ENCODE results near the gene DNMT3A. TPM values are rescaled to one million over a fixed set of nuclear protein-coding genes. Genes with fewer than 3 reads are reported as not detected.

DNMT3A gene
- total RNA-seq, 3 donors from 2014 or later (not counting 1 experiment from before 2014, with no cell fraction given), result 36.3 to 60.7 (median 45.2) TPM

DNA sequence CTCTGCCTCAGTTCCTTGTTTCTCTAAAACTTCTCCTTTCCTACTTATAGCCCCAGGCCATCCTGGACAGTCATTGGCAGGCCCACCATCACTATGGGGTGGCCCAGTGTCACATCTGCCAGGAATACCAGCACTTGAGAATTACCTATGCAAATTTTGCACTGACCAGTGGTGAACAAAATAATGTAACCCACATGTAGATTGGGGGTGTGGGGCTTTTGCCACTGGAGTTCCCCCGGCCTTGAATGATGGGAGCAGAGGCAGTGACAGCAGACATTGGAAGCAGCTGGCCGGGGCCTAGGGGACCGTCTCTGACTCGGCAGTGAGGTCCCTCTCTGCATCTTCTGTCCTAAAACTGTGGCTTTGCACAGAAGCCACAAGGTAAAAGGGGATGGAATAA, 24.9 kb upstream of the DNMT3A start:
- DNase-seq, result no peak
- no peaks in the 10 kb centered on the region for H3K27me3 ChIP-seq (ENCODE audit: control insufficient read depth, insufficient read depth, low read length)
- Mint-ChIP-seq H3K27me3 (ENCODE audit: low read depth in 2 of 2) (no peaks in the 10 kb centered on the region), H3K27ac (no peak overlapping the region), H3K36me3 (no peaks in the 10 kb centered on the region), H3K4me3 (no peak overlapping the region), H3K4me1 (peaks cover 24 to 30% of the 10 kb centered on the region in 2 donors), H3K9me3 (no peaks in the 10 kb centered on the region)
- no peak overlapping the region for H3K27ac ChIP-seq (ENCODE audit: low read length)
- WGBS (ENCODE audit: insufficient coverage), result 85% methylated on average over 4 of the region's 4 CpGs
- TF ChIP-seq, protein P1, sequence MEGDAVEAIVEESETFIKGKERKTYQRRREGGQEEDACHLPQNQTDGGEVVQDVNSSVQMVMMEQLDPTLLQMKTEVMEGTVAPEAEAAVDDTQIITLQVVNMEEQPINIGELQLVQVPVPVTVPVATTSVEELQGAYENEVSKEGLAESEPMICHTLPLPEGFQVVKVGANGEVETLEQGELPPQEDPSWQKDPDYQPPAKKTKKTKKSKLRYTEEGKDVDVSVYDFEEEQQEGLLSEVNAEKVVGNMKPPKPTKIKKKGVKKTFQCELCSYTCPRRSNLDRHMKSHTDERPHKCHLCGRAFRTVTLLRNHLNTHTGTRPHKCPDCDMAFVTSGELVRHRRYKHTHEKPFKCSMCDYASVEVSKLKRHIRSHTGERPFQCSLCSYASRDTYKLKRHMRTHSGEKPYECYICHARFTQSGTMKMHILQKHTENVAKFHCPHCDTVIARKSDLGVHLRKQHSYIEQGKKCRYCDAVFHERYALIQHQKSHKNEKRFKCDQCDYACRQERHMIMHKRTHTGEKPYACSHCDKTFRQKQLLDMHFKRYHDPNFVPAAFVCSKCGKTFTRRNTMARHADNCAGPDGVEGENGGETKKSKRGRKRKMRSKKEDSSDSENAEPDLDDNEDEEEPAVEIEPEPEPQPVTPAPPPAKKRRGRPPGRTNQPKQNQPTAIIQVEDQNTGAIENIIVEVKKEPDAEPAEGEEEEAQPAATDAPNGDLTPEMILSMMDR (IDR thresholded peaks at IDR 0.05), result no peak
- H3K9me3 ChIP-seq (ENCODE audit: control insufficient read depth, insufficient read depth, low read length), result no peaks in the 10 kb centered on the region
- ATAC-seq, result no peak
- H3K4me3 ChIP-seq (ENCODE audit: low read length), result no peak overlapping the region
- H3K4me1 ChIP-seq (ENCODE audit: control insufficient read depth, insufficient read depth, low read length), result peaks cover 19% of the 10 kb centered on the region
- no peaks in the 10 kb centered on the region for H3K36me3 ChIP-seq (ENCODE audit: control insufficient read depth, insufficient read depth, low read length)
- intact Hi-C loops (cut with micrococcal nuclease), result loop anchor here (10.0 kb wide), 1 partner anchor 308 kb away; the partner anchor contains the start of gene DTNB

DNA sequence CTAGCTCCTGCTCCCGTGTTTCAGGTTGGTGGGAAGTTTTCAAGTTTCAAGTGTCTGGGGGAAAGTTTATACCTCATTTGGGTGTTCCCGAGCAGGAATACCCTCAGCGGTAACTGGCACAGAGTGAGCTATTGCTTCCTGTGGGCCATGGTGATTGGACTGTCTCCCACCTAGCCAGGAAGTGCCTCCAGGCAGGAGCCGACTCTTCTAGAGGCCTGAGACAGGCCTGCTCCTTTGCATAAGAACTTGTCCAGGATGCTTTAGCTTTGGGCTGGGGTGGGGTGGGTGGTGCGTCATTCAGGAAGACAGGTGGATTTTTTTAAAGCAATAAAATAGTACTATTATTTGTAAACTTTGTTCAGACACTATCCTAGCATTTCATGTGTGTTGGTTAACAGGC, 23.5 kb upstream of the DNMT3A start:
- ATAC-seq, result no peak

DNA sequence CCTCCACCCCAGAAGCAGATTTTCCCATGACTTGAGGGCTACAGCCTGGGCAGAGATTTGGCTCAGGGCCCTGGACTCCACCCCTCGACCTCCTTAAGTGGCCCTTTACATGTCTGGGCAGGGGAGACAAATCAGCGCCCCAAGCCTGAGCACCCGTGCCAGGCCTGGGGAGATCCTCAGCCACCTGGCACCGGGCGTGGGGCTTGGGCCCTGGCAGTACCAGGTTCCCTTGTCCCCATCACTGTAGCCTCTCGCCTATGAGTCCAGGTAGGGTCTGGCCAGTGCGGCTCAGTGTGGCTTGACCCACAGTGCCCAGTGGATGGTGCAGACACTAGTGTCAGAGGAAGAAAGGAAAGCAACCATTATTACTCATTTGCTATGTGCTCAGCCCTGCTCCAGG, 22.0 kb upstream of the DNMT3A start:
- no peaks in the 10 kb centered on the region for H3K36me3 ChIP-seq (ENCODE audit: control insufficient read depth, insufficient read depth, low read length)
- peaks cover 21% of the 10 kb centered on the region for H3K4me1 ChIP-seq (ENCODE audit: control insufficient read depth, insufficient read depth, low read length)
- Mint-ChIP-seq H3K4me1 (peaks cover 26 to 33% of the 10 kb centered on the region in 2 donors), H3K27ac (peak overlapping the region; percentile 94 to 96), H3K9me3 (no peaks in the 10 kb centered on the region), H3K4me3 (peak overlapping the region; percentile 40), H3K36me3 (no peaks in the 10 kb centered on the region), H3K27me3 (ENCODE audit: low read depth in 2 of 2) (no peaks in the 10 kb centered on the region)
- WGBS (ENCODE audit: insufficient coverage), result 97% methylated on average over 7 of the region's 7 CpGs
- ATAC-seq (no peak), DNase-seq (no peak)
- no peak overlapping the region for H3K27ac ChIP-seq (ENCODE audit: low read length)
- no peaks in the 10 kb centered on the region for H3K27me3 ChIP-seq (ENCODE audit: control insufficient read depth, insufficient read depth, low read length)
- no peak overlapping the region for H3K4me3 ChIP-seq (ENCODE audit: low read length)
- H3K9me3 ChIP-seq (ENCODE audit: control insufficient read depth, insufficient read depth, low read length), result no peaks in the 10 kb centered on the region
- intact Hi-C loops (cut with micrococcal nuclease), result loop anchor here (5.0 to 10.0 kb wide), 2 partner anchors 194 to 311 kb away; partner anchors contain the start of gene DTNB
- TF ChIP-seq, protein P1 (IDR thresholded peaks at IDR 0.05), result no peak

More for the DNA sequence above, 23.5 kb upstream of the DNMT3A start:
- Mint-ChIP-seq H3K27me3 (ENCODE audit: low read depth in 2 of 2) (no peaks in the 10 kb centered on the region), H3K4me3 (peak overlapping the region; percentile 14), H3K27ac (peak overlapping the region; percentile 52 to 94), H3K36me3 (no peaks in the 10 kb centered on the region), H3K9me3 (no peaks in the 10 kb centered on the region), H3K4me1 (peaks cover 26 to 33% of the 10 kb centered on the region in 2 donors)
- Histone ChIP-seq H3K4me1 (ENCODE audit: control insufficient read depth, insufficient read depth, low read length) (peaks cover 21% of the 10 kb centered on the region), H3K36me3 (ENCODE audit: control insufficient read depth, insufficient read depth, low read length) (no peaks in the 10 kb centered on the region), H3K27me3 (ENCODE audit: control insufficient read depth, insufficient read depth, low read length) (no peaks in the 10 kb centered on the region), H3K27ac (ENCODE audit: low read length) (no peak overlapping the region), H3K4me3 (ENCODE audit: low read length) (no peak overlapping the region), H3K9me3 (ENCODE audit: control insufficient read depth, insufficient read depth, low read length) (no peaks in the 10 kb centered on the region)
- 44% methylated on average over 4 of the region's 5 CpGs for WGBS (ENCODE audit: insufficient coverage)
- TF ChIP-seq, protein P1 (IDR thresholded peaks at IDR 0.05), result no peak
- intact Hi-C loops (cut with micrococcal nuclease), result loop anchor here (10.0 kb wide), 1 partner anchor 310 kb away; the partner anchor contains the start of gene DTNB
- DNase-seq, result no peak

All from natural killer cell (primary cell).